SK-N-SH treated with all-trans-retinoic acid at 6 μM for 48 hours (cell line): ENCODE measurements around the gene PLA2G2F.

Experiments
- ATAC-seq: fragments of 200-7000 bp; cut with Tn5 transposase; 3 replicates; pipeline ENCODE4 v1.9.1; 2020; ENCODE audit warnings: mild to moderate bottlenecking, moderate library complexity
- ARNTL ChIP-seq: fragments of 450-650 bp; formaldehyde crosslinking; IDR thresholded peaks from 2 replicates; pipeline ENCODE4 v1.5.0; 2020; ENCODE audit warnings: low read depth, mild to moderate bottlenecking, moderate library complexity, borderline replicate concordance
- BACH2 ChIP-seq: fragments of 250-450 bp; sonication (Bioruptor Pico); IDR thresholded peaks from 2 replicates; pipeline ENCODE4 v1.9.0; 2021; ENCODE audit warnings: mild to moderate bottlenecking, borderline replicate concordance
- CSDC2 ChIP-seq: fragments of 250-450 bp; sonication (Bioruptor Pico); IDR thresholded peaks from 2 replicates; pipeline ENCODE4 v1.5.0; 2020; ENCODE audit warnings: mild to moderate bottlenecking, moderate library complexity
- ESRRG ChIP-seq: fragments of 250-450 bp; sonication (Bioruptor Pico); IDR thresholded peaks from 2 replicates; pipeline ENCODE4 v1.6.1; 2021; ENCODE audit warnings: mild to moderate bottlenecking
- GLIS3 ChIP-seq: fragments of 250-450 bp; sonication (Bioruptor Pico); IDR thresholded peaks from 2 replicates; pipeline ENCODE4 v1.5.0; 2020; ENCODE audit warnings: mild to moderate bottlenecking, moderate library complexity
- ISL1 ChIP-seq: fragments of 250-450 bp; sonication (Bioruptor Pico); IDR thresholded peaks from 2 replicates; pipeline ENCODE4 v2.1.2; 2022; ENCODE audit warnings: mild to moderate bottlenecking, moderate library complexity
- OSR1 ChIP-seq: fragments of 250-450 bp; sonication (Bioruptor Pico); IDR thresholded peaks from 2 replicates; pipeline ENCODE4 v1.8.0; 2022; ENCODE audit warnings: moderate library complexity, mild to moderate bottlenecking, inconsistent platforms
- PATZ1 ChIP-seq: fragments of 250-450 bp; sonication (Bioruptor Pico); IDR thresholded peaks from 2 replicates; pipeline ENCODE4 v1.8.0; 2020; ENCODE audit warnings: mild to moderate bottlenecking, moderate library complexity, borderline replicate concordance
- PPARA ChIP-seq: fragments of 250-450 bp; sonication (Bioruptor Pico); IDR thresholded peaks from 2 replicates; pipeline ENCODE4 v1.5.0; 2020; ENCODE audit warnings: mild to moderate bottlenecking, borderline replicate concordance
- SNAI2 ChIP-seq: fragments of 250-450 bp; sonication (Bioruptor Pico); IDR thresholded peaks from 2 replicates; pipeline ENCODE4 v1.5.0; 2020; ENCODE audit warnings: mild to moderate bottlenecking, moderate library complexity
- TCF4 ChIP-seq: fragments of 250-450 bp; sonication (Bioruptor Pico); IDR thresholded peaks from 2 replicates; pipeline ENCODE4 v1.8.0; 2021; ENCODE audit warnings: mild to moderate bottlenecking, moderate library complexity, borderline replicate concordance
- TOX ChIP-seq: fragments of 250-450 bp; sonication (Bioruptor Pico); IDR thresholded peaks from 2 replicates; pipeline ENCODE4 v1.8.0; 2021; ENCODE audit warnings: mild to moderate bottlenecking, moderate library complexity, borderline replicate concordance
- TSHZ2 ChIP-seq: fragments of 250-450 bp; sonication (Bioruptor Pico); IDR thresholded peaks from 2 replicates; pipeline ENCODE4 v1.5.0; 2020; ENCODE audit warnings: mild to moderate bottlenecking, moderate library complexity
- ZC3H10 ChIP-seq: fragments of 250-450 bp; sonication (Bioruptor Pico); IDR thresholded peaks from 2 replicates; pipeline ENCODE4 v1.5.1; 2021; ENCODE audit warnings: mild to moderate bottlenecking, moderate library complexity
- ZFP3 ChIP-seq: fragments of 250-450 bp; sonication (Bioruptor Pico); IDR thresholded peaks from 2 replicates; pipeline ENCODE4 v1.5.0; 2020; ENCODE audit warnings: mild to moderate bottlenecking, moderate library complexity
- ZNF565 ChIP-seq: fragments of 450-650 bp; formaldehyde crosslinking; conservative IDR thresholded peaks from 2 replicates; pipeline ENCODE4 v1.5.0; 2020; ENCODE audit warnings: low read depth, mild to moderate bottlenecking, moderate library complexity
- ZNF70 ChIP-seq: fragments of 450-650 bp; formaldehyde crosslinking; IDR thresholded peaks from 2 replicates; pipeline ENCODE4 v1.5.0; 2020; ENCODE audit warnings: mild to moderate bottlenecking, moderate library complexity
- ZNF8 ChIP-seq: fragments of 450-650 bp; formaldehyde crosslinking; IDR thresholded peaks from 2 replicates; pipeline ENCODE4 v1.5.0; 2020; ENCODE audit warnings: mild to moderate bottlenecking, moderate library complexity
- TF ChIP-seq, protein P1 (sequence below): fragments of 250-450 bp; sonication (Bioruptor Pico); IDR thresholded peaks from 2 replicates; pipeline ENCODE4 v1.5.1; 2021; ENCODE audit warnings: mild to moderate bottlenecking, moderate library complexity
- TF ChIP-seq, protein P2 (sequence below): fragments of 250-450 bp; sonication (Bioruptor Pico); IDR thresholded peaks from 2 replicates; pipeline ENCODE4 v1.5.1; 2020; ENCODE audit warnings: low read depth, mild to moderate bottlenecking, moderate library complexity
- TF ChIP-seq, protein P3 (sequence below): fragments of 250-450 bp; sonication (Bioruptor Pico); IDR thresholded peaks from 2 replicates; pipeline ENCODE4 v1.8.0; 2021; ENCODE audit warnings: low read depth, mild to moderate bottlenecking, moderate library complexity, borderline replicate concordance

The PLA2G2F gene

GRCh38 chr1:20195462-20195780 lies 56.3 kb downstream of the PLA2G2F start:
- TF ChIP-seq ARNTL (CRISPR knock-in tag) (no peak), PATZ1 (CRISPR knock-in tag) (no peak), ISL1 (CRISPR knock-in tag) (no peak), SNAI2 (CRISPR knock-in tag) (no peak), CSDC2 (CRISPR knock-in tag) (no peak), ZNF565 (no peak), ZNF70 (CRISPR knock-in tag) (no peak), OSR1 (CRISPR knock-in tag) (no peak), GLIS3 (no peak), ZC3H10 (CRISPR knock-in tag) (no peak), ZNF8 (CRISPR knock-in tag) (no peak), BACH2 (CRISPR knock-in tag) (no peak), TSHZ2 (CRISPR knock-in tag) (no peak), ESRRG (CRISPR knock-in tag) (no peak)
- TF ChIP-seq, protein P1, sequence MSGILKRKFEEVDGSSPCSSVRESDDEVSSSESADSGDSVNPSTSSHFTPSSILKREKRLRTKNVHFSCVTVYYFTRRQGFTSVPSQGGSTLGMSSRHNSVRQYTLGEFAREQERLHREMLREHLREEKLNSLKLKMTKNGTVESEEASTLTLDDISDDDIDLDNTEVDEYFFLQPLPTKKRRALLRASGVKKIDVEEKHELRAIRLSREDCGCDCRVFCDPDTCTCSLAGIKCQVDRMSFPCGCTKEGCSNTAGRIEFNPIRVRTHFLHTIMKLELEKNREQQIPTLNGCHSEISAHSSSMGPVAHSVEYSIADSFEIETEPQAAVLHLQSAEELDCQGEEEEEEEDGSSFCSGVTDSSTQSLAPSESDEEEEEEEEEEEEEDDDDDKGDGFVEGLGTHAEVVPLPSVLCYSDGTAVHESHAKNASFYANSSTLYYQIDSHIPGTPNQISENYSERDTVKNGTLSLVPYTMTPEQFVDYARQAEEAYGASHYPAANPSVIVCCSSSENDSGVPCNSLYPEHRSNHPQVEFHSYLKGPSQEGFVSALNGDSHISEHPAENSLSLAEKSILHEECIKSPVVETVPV: no peak
- TF ChIP-seq, protein P2, sequence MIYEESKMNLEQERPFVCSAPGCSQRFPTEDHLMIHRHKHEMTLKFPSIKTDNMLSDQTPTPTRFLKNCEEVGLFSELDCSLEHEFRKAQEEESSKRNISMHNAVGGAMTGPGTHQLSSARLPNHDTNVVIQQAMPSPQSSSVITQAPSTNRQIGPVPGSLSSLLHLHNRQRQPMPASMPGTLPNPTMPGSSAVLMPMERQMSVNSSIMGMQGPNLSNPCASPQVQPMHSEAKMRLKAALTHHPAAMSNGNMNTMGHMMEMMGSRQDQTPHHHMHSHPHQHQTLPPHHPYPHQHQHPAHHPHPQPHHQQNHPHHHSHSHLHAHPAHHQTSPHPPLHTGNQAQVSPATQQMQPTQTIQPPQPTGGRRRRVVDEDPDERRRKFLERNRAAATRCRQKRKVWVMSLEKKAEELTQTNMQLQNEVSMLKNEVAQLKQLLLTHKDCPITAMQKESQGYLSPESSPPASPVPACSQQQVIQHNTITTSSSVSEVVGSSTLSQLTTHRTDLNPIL (CRISPR knock-in tag): no peak
- TF ChIP-seq, protein P3, sequence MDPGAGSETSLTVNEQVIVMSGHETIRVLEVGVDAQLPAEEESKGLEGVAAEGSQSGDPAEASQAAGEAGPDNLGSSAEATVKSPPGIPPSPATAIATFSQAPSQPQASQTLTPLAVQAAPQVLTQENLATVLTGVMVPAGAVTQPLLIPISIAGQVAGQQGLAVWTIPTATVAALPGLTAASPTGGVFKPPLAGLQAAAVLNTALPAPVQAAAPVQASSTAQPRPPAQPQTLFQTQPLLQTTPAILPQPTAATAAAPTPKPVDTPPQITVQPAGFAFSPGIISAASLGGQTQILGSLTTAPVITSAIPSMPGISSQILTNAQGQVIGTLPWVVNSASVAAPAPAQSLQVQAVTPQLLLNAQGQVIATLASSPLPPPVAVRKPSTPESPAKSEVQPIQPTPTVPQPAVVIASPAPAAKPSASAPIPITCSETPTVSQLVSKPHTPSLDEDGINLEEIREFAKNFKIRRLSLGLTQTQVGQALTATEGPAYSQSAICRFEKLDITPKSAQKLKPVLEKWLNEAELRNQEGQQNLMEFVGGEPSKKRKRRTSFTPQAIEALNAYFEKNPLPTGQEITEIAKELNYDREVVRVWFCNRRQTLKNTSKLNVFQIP: no peak
- TF ChIP-seq, all 23 proteins: peak for 0

DNA sequence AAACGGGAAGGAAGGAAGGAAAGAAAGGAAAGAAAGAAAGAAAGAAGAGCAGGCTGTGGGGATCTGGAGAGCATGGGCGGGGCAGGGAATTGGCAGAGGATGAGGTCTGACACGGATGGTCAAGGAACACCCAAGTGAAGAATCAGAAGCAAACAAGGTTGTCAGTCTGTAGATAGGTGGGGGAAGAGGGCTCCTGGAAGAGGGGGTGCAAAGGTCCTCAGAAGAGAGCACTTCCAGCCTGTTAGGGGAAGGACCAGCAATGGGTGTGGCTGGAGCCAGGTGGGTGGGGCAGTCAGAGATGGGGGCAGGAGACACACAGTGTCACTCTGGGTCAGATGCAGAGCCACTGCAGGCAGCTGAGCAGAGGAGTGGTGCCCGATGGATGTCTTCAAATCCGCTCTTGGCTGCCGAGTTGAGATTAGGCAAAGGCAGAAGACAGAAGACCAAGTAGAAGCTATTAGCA lies 58.2 kb downstream of the PLA2G2F start:
- ATAC-seq: no peak
- no peak for TF ChIP-seq TOX (CRISPR knock-in tag)
- TF ChIP-seq TCF4: no peak
- TF ChIP-seq, protein P3: no peak
- no peak for TF ChIP-seq OSR1 (CRISPR knock-in tag)
- TF ChIP-seq ZFP3 (CRISPR knock-in tag): no peak
- no peak for TF ChIP-seq BACH2 (CRISPR knock-in tag)
- no peak for TF ChIP-seq PPARA
- TF ChIP-seq ZNF8 (CRISPR knock-in tag): no peak
- no peak for TF ChIP-seq ISL1 (CRISPR knock-in tag)
- no peak for TF ChIP-seq CSDC2 (CRISPR knock-in tag)
- TF ChIP-seq ZNF70 (CRISPR knock-in tag): no peak
- no peak for TF ChIP-seq ZNF565
- TF ChIP-seq PATZ1 (CRISPR knock-in tag): no peak
- TF ChIP-seq, all 23 proteins: peak for 0

More at GRCh38 chr1:20195462-20195780, 56.3 kb downstream of the PLA2G2F start:
- ATAC-seq: no peak
